ENCODE data around the gene TRPV5.

The TRPV5 gene

DNA sequence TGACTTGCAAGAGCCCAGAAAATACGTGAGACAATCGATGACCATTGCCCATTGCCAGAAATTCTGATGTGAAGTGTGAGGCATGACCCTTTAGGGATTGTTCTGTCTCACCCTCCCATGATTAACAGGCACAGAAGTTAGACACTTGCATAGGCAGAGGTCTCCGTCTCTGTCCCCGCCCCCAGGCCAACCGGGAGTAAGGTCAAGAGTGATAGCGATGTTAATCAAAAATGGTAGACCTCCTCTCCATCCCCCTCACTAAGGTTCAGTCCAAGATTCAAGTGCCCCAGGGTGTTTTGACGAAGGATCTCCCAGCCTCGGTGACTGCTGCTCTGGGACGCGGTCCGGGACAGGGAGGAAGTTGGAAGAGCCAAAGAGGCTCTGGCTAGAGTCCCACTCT is 25.3 kb downstream of the TRPV5 start:
- no peak for DNase-seq

DNA sequence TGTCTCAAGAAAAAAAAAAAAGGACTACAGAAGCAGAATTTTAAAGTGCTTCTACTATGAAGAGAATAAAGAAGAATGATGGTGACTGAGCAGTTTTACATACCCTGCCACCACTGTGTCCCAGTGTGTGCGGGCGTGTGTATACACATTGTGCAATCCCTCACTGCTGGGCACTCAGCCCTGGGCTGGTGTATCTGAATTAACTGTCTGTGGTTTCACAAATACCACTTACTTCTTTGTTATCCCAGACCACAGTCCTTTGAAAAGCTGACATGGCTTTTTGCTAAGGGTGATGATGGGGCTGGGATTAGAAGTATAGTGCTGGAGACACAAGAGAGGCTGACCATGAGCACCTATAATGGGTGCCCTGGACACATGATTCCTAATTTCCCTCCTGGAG is 26.9 kb downstream of the TRPV5 start:
- DNase-seq, result no peak

DNA sequence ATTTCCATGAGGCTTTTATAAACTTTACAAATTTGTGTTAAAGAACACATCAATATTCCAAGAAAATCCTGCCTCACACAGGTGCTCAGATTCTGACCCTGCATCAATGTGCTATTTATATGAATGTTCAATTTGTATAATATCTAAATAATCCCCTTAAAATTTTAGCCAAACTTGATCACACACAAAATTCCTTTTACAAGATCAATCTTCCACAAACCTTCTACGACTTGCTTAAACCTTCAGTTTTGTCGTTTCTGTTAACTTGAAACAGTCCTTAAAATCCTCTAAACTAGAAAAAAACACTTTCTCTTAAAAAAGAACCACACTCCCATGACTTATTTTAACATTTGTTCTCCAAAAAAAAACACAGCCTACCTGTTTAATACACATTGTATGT is 27.8 kb downstream of the TRPV5 start:
- no peak for DNase-seq

GRCh38 chr7:142904128-142904527 is 29.4 kb downstream of the TRPV5 start:
- DNase-seq, result no peak

GRCh38 chr7:142901426-142902259 is 31.9 kb downstream of the TRPV5 start:
- no peak for DNase-seq

DNA sequence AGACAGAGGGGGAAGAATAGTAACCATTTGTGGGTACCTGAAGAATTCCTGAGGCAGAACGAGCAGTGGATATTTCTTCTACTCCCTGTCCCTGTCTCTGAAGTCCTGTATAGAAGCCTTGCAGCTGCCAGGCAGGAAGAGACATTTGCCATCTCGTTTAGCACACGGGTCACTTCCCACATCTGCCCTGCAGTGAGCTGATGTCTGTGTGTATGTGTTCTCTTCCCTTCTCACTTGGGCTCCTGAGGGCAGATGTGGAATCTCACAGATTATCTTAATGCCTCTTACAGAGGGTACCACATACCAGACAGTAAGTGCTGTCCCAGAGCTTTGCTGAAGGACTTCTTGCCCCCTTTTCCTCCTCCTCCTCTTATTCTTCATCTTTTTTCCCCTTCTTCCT is 33.9 kb downstream of the TRPV5 start:
- DNase-seq, result no peak

DNA sequence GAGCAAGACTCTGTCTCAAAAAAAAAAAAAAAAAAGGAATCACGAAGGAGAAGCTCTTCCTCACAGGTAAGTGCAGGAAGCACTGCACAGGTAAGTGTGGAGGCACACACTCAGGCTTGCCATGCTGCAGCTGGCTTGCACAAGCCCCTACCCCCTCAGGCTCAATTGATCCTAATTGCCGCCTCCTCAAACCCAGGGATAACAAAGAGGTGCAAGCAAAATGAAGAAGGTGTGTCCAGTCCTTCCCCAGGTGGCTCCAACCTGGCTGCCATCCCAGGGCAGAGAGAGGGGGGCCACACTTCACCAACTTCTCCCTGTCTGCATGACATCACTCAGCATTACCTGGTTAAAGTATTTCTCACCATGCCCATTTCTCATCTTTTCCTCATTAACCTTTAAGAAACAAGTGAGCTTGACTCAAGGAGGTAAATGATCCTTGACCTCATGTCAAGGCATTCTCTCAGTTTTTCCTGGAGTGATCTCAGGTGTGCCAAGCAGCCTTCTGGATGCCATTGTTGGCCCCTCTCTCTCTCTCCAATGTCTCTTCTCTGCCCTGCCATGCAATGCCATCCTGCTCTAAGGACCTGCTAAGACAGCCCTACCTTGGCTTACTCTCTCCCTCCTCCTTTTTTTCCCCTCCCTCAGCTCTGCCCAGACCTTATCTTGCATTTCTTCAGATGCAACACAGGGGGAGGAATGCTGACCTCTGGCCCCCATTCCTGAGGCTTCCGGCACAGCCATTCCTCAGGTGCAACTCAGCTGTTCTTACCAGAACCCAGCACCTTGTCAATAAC is 35.0 kb downstream of the TRPV5 start:
- DNase-seq, result no peak

GRCh38 chr7:142897691-142898090 is 35.9 kb downstream of the TRPV5 start:
- no peak for DNase-seq

GRCh38 chr7:142896741-142897379 is 36.7 kb downstream of the TRPV5 start:
- no peak for DNase-seq

DNA sequence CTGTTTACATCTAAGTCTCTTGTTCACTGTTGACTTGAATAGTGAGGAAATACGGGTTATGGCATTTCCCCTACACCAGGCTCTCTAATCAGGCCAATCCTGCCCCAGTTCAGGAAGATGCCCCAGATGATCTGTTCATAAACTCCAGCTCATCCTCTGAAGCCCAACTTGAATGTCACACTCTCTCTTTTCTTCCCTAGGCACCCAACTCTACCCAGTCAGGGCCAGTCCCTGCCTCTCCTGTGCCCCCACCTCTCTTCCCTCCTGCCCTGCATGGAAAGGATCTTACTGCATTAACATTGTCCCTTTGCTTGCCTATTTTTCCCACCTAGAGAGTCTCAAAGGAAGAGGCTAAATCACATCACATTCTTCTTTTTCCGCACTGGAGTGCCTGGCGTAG is 37.4 kb downstream of the TRPV5 start:
- DNase-seq, result no peak

GRCh38 chr7:142894985-142895593 is 38.5 kb downstream of the TRPV5 start:
- no peak for DNase-seq

DNA sequence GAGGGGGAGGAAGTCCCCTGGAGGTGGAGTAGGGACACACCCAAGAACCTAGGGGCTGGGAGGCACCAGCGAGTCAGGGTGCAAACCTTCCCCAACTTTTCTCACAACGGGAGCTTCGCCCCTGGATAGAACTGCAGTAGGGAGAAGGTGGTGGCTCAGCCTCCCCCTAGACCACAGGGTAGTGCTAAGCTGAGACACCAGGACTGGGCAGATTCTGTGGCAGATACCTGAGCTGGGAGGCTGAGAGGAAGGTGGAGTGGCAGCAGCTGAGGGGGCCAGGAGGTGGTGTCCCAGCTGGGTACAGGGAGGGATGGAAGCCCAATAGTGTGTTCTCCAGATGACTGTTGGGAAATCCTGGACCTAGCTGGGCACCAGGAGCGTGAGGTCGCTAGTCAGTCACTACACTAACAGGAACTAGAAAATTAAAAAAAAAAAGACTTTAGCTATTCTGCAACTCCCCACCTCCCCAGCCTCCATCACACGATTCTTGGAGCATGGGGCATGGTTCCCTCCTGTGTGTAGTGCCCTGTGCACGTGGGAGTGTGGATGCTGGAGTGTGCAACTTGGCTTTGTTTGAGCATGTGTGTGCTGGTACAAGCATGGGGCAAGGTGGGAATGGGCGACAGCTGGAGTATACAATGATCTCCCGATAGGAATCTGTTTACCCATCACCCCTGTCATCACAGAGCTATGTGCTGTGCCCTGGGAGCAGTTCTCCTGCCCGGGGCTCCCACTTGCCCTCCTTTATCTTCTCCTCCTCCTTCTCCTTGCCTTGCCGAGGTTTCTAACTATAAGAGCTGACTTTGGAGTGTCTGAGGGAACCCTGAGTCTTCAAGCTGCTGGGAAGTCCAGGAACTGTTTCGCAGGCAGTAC is 39.2 kb downstream of the TRPV5 start:
- DNase-seq, result no peak

GRCh38 chr7:142892951-142893350 is 40.6 kb downstream of the TRPV5 start:
- no peak for DNase-seq

DNA sequence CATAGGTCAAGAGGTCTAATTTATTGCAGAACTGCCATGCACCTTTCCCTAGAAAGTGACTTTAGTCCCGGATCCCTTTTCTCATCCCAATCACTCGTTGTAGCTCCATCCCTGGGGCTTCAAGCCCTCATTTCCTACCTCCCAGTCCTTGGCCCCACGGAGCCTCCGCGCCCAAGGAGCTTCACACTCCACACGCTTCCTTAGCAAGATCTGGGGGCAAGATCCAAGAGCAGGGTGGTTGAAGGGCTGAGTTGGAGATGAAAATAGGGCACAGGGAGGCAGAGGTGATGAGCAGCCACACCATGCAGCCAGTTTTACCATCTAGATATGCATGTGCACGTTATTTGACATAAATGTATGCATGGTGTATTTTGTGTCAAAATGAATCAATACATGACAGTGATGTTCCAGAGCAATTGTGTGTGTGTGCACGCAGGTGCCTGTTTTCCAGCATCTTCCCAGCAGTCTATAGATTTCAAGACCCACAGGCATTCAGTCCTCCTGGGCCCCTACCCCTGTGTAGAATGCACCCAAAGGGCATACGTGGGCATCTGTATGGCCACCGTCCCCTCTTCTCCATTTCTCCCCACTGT is 42.0 kb downstream of the TRPV5 start:
- no peak for DNase-seq

GRCh38 chr7:142890874-142891485 is 42.6 kb downstream of the TRPV5 start:
- no peak for DNase-seq

DNA sequence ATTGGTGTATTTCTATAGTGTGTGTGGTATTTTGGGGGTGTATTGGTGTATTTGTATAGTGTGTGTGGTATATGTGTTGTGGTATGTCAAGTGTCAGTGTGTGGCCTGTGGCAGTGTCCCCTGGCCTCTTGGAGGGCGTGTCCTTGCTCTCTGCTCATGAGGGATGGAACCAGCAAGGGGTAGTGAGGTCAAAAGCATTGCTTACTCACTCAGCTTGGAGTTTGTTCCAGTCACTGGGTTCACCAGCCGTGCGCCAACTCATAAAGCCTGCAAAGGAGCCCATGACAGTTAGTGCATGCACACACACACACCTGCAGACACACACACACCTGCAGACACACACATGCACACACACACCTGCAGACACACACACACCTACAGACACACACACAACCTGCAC is 43.7 kb downstream of the TRPV5 start:
- DNase-seq, result no peak

DNA sequence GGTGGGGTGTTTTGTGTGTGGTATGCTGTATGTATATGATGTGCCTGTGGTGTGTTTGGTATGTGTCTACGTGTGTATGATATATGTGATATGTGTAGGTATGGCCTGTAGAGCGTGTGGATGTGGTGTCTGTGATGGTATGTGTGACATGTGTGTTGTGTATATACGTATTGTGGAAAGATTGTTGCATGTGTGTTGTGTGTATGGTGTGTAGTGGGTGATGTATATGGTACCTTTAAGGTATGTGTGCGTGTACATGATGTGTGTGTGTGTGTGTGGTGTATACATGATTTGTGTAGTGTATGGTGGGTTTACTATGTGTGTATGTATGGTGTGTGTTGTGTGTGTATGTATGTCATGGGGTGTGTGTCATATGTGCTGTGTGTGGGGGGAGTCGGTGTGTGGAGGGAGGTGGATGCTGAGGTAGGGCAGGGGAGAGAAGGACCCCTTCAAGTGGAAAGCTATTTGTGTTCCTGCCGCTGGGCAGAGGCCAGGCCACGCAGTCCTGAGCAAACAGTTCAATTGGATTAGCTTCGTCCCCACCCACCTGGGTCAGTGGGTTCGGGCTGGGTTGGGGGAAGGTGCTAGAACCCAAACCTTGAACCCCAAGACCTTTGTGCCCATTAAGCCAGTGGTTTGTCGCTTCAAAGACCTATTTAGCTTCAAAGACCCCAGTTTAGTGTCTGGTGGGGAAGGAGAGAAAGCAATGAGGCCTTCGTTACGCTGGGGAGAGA is 46.1 kb downstream of the TRPV5 start:
- DNase-seq, result no peak

GRCh38 chr7:142886866-142887265 is 46.7 kb downstream of the TRPV5 start:
- no peak for DNase-seq

DNA sequence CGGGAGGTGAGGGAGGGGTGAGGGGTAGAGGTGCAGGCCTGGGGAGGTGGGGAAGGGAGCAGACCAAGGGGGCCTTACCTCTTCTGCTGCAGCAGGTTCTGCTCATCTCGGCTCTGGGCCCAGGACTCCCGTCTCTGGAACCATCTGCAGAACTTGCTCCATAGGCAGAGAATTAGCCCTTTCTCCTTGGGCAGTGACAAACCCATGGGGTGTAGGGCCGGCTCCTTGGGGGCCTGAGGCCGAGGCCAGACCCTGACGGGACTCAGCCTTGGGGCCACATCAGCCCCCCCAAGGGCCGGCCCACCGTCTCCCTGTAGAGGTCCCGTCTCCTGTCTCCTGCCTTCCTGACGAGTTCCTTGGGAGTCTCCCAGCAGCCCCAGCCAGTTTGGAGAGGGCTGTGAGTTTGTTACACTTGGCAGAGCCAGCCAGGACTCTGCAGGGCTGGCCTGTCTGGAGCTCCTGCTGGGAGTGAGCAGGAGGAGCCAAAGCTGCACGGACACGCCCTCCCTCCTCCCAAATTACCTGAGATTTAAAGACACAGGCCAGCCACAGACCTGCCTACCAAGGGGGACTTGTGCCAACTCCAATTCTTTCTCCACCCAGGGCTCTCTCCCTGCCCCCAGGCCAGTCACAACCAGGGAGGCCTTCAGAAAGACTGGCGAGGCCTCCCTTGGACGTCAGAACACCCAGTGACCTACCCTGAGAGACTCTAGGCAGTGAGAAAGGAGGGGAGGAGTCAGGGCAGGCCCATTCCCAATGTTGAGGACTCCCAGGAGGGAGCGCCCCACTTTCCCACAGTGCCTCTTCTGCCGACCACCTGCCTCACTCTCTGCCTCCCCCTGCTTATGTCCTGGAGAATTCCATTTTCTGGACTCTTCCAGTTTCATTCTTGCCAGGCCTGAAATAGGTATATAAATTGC is 48.0 kb downstream of the TRPV5 start, which contains the start of gene TRPV6:
Gene TRPV6, minus strand, starts transcription at position 435 of the 920 bp plus-strand sequence.
- DNase-seq, result no peak

DNA sequence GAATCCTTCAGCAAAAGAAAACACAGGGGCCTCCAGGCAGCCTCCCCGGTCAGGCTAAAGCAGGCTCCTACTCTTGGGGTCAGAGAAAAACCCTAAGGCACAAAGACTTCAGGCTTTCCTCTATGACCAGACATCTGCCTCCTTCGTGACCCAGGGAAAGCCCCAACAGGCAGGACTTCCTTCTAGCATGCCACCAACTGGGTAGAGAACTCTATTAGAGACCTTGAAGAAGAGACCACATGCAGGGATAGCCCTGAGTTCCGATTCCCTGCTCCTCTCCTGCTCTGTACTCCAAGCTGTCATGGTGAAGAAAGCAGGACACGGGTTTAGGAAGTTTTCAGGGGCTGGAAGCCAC is 49.3 kb downstream of the TRPV5 start:
- DNase-seq, result no peak
